Erythroblast (primary cell): Measurements from ENCODE around the gene RPL13A.

Experiments used
- GATA1 ChIP-seq: IDR thresholded peaks from 2 replicates; pipeline ENCODE4 v1.6.1; 2011; ENCODE audit warnings: low read depth, mild to moderate bottlenecking, control low read depth, low read length, moderate library complexity
- POLR2A ChIP-seq: IDR thresholded peaks from 2 replicates; pipeline ENCODE4 v1.6.1; 2011; ENCODE audit warnings: mild to moderate bottlenecking, low read length

GRCh38 chr19:49472936-49473335, 14.5 kb upstream of the RPL13A start:
- TF ChIP-seq POLR2A (no peak), GATA1 (no peak)
